ENCODE data around the gene L3MBTL4.
"Not testable (repeated sequence)": the region's sequence is repeated elsewhere in the genome, so short reads cannot be mapped to it uniquely, and the experiment has no call there.

L3MBTL4 gene

GRCh38 chr18:6111726-6112125 lies 303.0 kb downstream of the L3MBTL4 start:
- no peak for DNase-seq (ENCODE audit: low read depth in 2 of 2)

DNA sequence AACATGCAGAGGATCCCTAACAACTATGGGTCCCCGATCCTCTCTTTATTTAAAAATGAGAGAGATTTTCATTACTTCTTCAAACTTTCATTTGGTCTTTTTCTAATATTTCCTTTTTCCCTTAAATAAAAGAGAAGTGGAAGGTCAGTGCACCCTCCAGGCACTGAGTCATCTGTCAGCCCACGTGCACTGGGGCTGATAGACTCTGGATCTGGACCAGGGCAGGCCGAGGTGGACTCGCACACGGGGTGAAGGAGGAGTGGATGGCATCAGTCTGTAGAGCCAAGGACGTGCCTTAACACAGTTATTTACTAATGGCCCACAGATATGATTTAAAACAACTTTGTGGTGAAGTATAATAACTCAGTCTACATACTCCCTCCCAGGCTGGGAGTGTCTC lies 305.0 kb downstream of the L3MBTL4 start:
- DNase-seq (ENCODE audit: low read depth in 2 of 2), result no peak

DNA sequence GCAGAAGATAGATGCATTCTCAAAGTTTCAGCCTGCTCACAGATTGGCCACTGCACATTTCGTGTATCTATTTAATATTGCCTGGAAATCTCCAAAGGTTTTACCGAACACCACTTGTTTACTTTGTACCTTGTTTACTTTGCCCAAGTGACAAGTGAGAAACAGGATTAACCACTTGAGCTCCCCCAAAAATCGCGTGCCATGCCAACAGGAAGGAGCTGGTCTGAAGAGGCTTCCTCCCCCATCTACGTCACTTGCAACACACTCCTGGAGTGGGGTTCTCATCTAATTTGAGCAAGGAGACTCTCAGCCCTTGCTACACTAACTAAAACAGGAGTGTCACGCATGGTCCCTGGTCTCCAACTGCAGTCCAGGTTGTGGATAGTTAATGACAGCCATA lies 306.9 kb downstream of the L3MBTL4 start:
- DNase-seq (ENCODE audit: low read depth in 2 of 2), result no peak

DNA sequence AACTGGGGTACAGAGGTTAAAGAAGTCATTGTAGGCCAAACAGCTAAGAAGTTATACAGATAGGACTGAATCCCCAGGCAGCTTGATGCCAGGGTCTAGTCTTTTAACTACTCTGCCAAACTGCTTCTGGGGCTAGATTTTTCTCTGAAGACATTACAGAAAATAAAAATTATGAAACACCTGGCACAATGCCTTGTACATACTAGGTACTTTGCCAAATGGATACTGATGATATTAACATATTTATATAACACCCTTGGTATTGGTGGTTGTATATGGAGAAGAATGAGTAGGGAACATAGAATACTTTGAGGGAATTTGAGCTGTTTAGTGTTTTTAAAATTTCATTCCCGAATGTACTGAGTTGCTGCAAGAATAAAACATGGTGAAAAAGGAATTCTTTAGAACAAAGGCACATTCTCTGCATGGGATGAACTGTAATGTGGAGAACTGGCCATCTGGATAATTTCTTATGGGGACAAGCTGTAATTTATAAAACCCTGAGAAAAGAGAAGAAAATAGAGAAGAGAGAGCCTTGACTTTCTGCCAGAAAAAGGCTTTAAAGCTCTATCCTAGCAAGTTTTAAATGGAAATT lies 308.5 kb downstream of the L3MBTL4 start:
- no peak for DNase-seq (ENCODE audit: low read depth in 2 of 2)

- DNase-seq (ENCODE audit: low read depth in 2 of 2), result no peak
These were observed 311.0 kb downstream of the L3MBTL4 start for GRCh38 chr18:6103741-6104140.

DNA sequence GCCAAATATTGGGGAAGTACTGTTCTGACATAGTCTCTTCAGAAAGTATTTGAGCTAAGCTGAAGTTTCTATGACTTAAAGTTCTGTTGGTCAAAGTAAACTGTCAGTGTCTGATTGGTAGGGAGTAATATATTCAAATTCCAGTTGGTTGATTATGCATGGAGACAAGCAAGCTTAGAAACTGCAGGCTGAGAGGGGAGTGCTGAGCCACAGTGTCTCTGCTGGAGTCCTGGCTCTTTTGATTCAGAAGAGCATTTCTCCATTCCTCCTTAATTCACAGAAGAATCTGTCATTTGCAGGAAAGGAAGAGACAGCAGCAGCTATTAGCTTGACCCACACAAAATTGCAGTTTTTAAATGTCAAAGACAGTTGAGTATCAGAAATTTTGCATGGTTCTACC lies 318.0 kb downstream of the L3MBTL4 start:
- no peak for DNase-seq (ENCODE audit: low read depth in 2 of 2)

GRCh38 chr18:6088432-6088831 lies 326.3 kb downstream of the L3MBTL4 start:
- DNase-seq (ENCODE audit: low read depth in 2 of 2), result no peak

DNA sequence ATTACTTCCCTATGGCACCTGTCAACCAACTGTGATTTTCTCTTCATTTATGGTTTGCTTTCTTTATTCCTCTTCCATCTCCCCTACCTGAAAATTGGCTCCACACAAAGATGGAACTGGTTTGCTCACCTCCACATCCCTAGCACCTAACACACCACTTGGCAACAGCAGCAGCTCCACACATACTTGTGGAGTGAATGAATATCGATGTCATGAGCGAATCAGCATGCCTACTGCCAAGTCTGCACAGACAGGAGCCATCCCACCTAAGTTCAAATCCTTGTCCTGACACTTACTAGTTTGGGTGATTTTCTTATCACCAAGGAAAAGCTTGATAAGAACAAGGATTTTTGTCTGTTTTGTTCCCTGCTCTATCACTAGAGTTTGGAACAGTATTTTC lies 328.0 kb downstream of the L3MBTL4 start:
- DNase-seq (ENCODE audit: low read depth in 2 of 2), result no peak

DNA sequence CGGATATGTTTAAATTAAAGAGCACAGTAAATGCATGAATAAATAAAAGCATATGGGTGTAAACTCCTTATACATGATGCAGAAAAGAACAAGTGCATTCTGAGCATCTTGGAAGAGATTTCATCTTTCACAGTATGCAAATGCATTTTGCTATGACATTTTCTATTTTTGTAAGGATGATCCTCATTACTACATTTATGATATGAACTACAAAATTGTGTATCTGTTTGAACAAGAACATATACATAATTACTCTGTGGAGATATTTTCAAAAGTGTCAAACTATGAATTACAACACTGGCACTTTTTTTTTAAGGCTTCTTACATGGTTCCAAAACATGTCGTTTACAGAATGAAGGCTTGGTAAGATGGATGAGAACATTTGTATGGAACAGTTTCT lies 335.3 kb downstream of the L3MBTL4 start:
- no peak for DNase-seq (ENCODE audit: low read depth in 2 of 2)

DNA sequence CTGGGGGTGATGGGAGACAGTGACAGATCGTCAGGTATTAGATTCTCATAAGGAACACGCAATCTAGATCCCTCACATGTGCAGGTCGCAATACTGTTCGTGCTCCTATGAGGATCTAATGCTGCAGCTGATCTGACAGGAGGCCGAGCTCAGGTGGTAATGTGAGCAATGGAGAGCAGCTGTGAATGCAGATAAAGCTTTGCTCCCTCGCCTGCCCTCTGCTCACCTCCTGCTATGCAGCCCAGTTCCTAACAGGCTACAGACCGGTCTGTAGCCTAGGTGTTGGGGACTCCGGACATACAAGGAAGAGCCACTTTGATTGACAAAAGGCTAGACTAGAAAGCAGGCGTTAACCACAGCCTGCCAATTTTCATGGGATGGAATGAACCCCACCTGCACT lies 335.8 kb downstream of the L3MBTL4 start:
- no peak for DNase-seq (ENCODE audit: low read depth in 2 of 2)

- not testable (repeated sequence) for DNase-seq (ENCODE audit: low read depth in 2 of 2)
These were observed 342.3 kb downstream of the L3MBTL4 start for GRCh38 chr18:6072423-6072822.

DNA sequence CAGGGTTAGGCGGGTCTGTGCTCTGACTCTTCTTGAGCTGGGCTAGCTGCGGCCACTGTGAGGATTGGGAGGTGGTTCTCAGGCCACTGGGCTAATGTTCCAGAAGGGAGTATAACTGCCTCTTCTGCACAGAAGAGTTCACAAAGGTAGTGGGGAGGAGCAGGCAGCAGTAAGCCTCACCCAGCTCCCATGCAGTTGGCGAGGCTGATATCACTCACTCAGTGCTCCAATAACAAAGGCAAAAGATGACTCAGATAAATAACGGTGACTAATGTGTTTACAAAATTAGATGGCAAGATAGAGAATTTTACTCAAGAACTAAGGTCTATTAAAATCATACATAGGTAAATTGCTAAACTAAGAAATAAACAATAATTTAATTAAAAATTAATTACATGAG lies 345.2 kb downstream of the L3MBTL4 start:
- no peak for DNase-seq (ENCODE audit: low read depth in 2 of 2)

DNA sequence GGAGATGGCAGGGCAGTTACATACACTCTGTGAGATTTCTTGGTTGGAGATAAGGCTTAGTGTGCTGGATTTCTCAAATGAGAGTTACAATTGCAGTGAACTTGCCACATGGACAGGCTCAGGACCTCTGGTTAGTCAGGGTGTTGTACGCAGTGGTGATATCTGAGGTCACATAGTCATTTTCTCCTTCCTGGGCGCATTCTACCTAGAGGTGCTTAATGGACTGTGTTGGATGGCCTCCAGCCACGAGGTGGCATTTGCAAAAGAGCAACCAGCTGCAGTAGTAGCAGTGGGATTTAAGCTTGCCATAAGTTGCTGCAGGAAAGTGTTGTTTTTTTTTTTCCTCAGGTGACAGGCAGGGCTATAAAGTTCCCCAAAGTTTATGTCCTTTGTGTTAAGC lies 345.6 kb downstream of the L3MBTL4 start:
- no peak for DNase-seq (ENCODE audit: low read depth in 2 of 2)

DNA sequence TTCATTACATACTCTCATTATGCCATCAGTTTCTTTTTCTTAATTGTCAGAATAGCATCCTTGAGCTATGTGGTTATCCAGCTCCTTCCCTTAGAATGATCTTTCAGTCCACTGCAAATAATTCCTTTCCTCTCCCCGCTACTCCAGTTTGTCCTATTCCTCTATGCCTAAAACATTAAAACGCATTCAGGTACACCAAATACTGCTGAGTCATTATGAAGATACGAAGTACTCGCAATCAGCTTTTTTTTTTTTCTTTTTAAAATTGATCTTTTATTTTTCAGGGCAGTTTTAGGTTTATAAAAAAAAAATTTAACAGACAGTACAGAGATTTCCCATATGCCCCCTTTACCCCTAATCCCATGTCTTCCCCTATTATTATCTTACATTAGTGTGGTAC lies 354.6 kb downstream of the L3MBTL4 start:
- no peak for DNase-seq (ENCODE audit: low read depth in 2 of 2)

- DNase-seq (ENCODE audit: low read depth in 2 of 2), result no peak
These were observed 355.2 kb downstream of the L3MBTL4 start for GRCh38 chr18:6059551-6059950.

GRCh38 chr18:6058941-6059340 lies 355.8 kb downstream of the L3MBTL4 start:
- no peak for DNase-seq (ENCODE audit: low read depth in 2 of 2)

- no peak for DNase-seq (ENCODE audit: low read depth in 2 of 2)
These were observed 357.1 kb downstream of the L3MBTL4 start for GRCh38 chr18:6057604-6058003.

DNA sequence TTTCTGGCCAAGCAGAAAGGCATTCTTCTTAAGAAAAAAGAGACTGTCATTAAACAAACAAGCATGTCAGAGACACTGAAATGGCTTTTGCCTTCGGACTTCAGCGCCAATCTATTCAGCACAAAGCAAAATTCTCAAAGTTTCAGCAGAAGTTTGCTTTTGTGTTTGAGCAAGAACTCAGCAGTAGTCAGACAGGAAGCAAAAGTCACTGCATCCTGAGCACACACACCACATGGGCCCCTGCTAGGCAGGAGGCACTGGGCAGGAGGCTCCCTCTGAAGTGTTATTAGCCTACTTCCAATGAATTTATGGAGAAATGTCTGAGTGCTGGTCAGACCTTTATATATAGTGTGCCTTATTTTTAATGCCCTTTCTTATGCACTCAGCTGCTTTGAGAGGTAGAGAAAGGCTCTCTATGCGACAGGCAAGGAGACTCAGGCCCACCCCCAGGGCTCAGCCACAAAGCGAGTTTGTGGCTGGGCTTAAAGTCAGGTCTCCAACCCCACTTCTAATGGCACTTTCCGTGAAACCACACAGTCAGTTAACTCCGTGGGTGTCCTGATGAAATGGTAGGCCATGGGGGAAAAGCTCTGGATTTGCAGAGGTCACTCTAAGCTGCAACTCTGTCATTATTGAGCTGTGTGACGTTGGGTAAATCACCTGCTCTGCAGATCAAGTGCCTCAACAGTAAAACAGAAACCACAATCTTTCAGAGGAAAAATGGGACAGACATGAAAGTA lies 358.4 kb downstream of the L3MBTL4 start:
- no peak for DNase-seq (ENCODE audit: low read depth in 2 of 2)

DNA sequence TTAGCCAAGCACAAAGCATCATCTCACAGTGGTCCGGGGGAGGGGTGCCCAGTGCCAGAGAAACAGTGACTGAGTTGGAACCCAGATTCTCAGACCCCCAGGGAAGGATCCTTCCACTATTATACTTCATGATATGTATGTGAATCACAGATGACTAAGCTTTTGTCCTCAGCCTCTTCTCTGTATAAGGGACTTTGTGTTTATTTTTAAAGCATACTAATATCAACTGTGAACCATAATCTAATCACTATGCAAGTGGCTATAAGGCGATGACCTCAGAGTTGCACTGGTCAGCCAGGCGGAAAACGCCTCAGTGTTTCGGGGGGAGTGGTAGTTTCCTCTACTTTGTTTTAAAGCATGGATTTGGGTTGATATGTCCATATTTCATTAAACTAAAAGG lies 359.0 kb downstream of the L3MBTL4 start:
- no peak for DNase-seq (ENCODE audit: low read depth in 2 of 2)

DNA sequence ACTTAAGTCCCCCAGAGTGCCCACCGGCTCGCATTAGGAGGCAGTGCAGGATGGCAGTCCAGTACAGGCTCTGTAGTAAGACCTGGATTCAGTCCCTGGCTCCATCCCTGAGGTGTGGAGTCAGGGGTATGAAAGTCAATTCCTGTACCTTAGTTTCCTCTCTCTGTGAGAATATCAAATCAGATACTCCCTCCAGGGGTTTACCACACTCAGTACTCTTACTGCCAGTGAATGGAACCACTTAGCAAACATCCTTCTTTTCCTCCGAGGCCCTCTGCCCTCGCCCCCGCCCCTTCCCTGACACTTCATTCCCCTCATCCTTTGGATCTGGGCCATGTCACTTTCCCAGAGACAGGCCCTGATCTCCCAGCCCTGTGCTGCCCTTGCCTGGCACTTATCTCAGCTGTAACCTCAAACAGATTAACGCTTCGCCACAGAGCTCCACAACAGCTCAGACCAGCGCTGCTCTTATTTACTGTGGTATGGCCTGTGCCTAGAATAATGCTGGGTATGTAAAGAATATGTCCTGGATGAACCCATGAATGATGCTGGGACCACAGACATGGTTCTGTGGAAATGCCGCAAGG lies 360.4 kb downstream of the L3MBTL4 start:
- no peak for DNase-seq (ENCODE audit: low read depth in 2 of 2)

DNA sequence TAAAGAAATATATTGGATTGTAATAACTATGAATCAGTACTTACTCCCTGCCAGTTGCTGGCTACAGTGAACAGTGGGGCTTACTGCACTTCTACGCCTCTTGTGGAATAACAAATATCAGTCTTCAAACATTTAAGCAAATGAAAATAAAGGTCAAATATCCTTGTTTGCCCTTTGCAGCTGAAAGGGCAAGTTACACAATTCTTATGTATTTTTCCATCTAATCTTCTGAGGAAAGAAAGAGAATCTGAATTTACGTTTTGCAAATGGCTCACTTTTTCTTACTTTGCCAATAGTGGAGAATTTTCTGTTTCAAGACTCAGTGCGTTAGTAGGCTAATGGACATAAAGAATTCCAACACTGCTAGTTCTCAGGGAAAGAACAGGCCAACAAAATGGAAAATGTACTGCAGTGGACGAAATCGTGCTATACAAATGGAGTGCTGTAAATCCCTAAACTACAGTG lies 362.2 kb downstream of the L3MBTL4 start:
- DNase-seq (ENCODE audit: low read depth in 2 of 2), result no peak

DNA sequence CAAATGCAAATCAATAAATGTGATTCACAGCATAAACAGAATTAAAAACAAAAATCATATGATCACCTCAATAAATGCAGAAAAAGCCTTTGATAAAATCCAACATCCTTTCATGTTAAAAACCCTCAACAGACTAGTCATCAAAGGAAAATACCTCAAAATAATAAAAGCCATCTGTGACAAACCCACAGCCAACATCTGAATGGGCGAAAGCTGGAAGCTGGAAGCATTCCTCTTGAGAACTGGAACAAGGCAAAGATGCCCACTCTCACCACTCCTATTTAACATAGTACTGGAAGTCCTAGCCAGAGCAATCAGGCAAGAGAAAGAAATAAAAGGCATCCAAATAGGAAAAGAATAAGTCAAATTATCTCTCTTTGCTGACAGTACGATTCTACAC lies 367.1 kb downstream of the L3MBTL4 start:
- not testable (repeated sequence) for DNase-seq (ENCODE audit: low read depth in 2 of 2)

- no peak for DNase-seq (ENCODE audit: low read depth in 2 of 2)
These were observed 369.9 kb downstream of the L3MBTL4 start for GRCh38 chr18:6044773-6045172.

All from activated CD4-positive, alpha-beta T cell treated with anti-CD3 and anti-CD28 coated beads for 24 hours (primary cell).